WTC11 (cell line): ENCODE measurements around the gene LRRFIP2. TPM values are rescaled to one million over a fixed set of nuclear protein-coding genes. Genes with fewer than 3 reads are reported as not detected.
A peak's percentile ranks its signal among the peaks of the same experiment; 100 is the strongest.

Experiments
- ATAC-seq: fragments of 200-7000 bp; cut with Tn5 transposase; 2 replicates; pipeline ENCODE4 v1.10.0; 2021; ENCODE audit warnings: mild to moderate bottlenecking, moderate library complexity
- CTCF ChIA-PET: fragments of 300-600 bp; sonication (Branson Sonifier 250); formaldehyde crosslinking; loops from one replicate; lab custom pipeline; 2021; ENCODE audit warnings: antibody characterized with exemption; lab: Charles Lee
- POLR2A ChIA-PET: fragments of 350-600 bp; sonication (Branson Sonifier 250); formaldehyde crosslinking; loops from one replicate; lab custom pipeline; 2021; ENCODE audit warnings: antibody characterized with exemption; lab: Charles Lee
- DNase-seq: peaks from one replicate; pipeline ENCODE4 v3.0.0; 2021; ENCODE audit warnings: low spot score
- H3K27ac Mint-ChIP-seq: 2 replicates; pipeline ENCODE4 v1.8.0; 2021; ENCODE audit warnings: mixed read lengths
- H3K27me3 Mint-ChIP-seq: 2 replicates; pipeline ENCODE4 v1.8.0; 2021; ENCODE audit warnings: low read depth, mild to moderate bottlenecking, moderate library complexity, mixed read lengths
- H3K36me3 Mint-ChIP-seq: 2 replicates; pipeline ENCODE4 v1.8.0; 2021; ENCODE audit warnings: mixed read lengths
- H3K4me1 Mint-ChIP-seq: 2 replicates; pipeline ENCODE4 v1.8.0; 2022; ENCODE audit warnings: mixed read lengths
- H3K4me3 Mint-ChIP-seq: 2 replicates; pipeline ENCODE4 v1.8.0; 2021; ENCODE audit warnings: mild to moderate bottlenecking, moderate library complexity, mixed read lengths
- H3K9me3 Mint-ChIP-seq: 2 replicates; pipeline ENCODE4 v1.8.0; 2021; ENCODE audit warnings: mixed read lengths
- ATF1 ChIP-seq: sonication (generic); formaldehyde crosslinking; IDR thresholded peaks from 2 replicates; pipeline ENCODE4 v1.8.1; 2023; ENCODE audit warnings: mild to moderate bottlenecking, moderate library complexity, missing genetic modification reagents
- EMX1 ChIP-seq: fragments of 250-450 bp; sonication (Bioruptor Pico); IDR thresholded peaks from 2 replicates; pipeline ENCODE4 v1.8.0; 2021; ENCODE audit warnings: mild to moderate bottlenecking
- ESRRA ChIP-seq: sonication (generic); formaldehyde crosslinking; IDR thresholded peaks from 2 replicates; pipeline ENCODE4 v1.8.1; 2022; ENCODE audit warnings: mild to moderate bottlenecking, missing genetic modification reagents, borderline replicate concordance
- FOXK1 ChIP-seq: sonication (generic); formaldehyde crosslinking; IDR thresholded peaks from 2 replicates; pipeline ENCODE4 v1.8.0; 2022; ENCODE audit warnings: mild to moderate bottlenecking, moderate library complexity, missing genetic modification reagents
- FOXP1 ChIP-seq: sonication (generic); formaldehyde crosslinking; IDR thresholded peaks from 2 replicates; pipeline ENCODE4 v1.8.0; 2022; ENCODE audit warnings: missing genetic modification reagents, mild to moderate bottlenecking, moderate library complexity, borderline replicate concordance
- IRF2 ChIP-seq: sonication (generic); formaldehyde crosslinking; IDR thresholded peaks from 2 replicates; pipeline ENCODE4 v1.8.0; 2022; ENCODE audit warnings: low read depth, missing genetic modification reagents, borderline replicate concordance
- JAZF1 ChIP-seq: fragments of 250-450 bp; sonication (Bioruptor Pico); IDR thresholded peaks from 2 replicates; pipeline ENCODE4 v1.9.0; 2021; ENCODE audit warnings: moderate library complexity, mild to moderate bottlenecking, inconsistent platforms
- KAT7 ChIP-seq: sonication (generic); formaldehyde crosslinking; IDR thresholded peaks from 2 replicates; pipeline ENCODE4 v1.8.1; 2023; ENCODE audit warnings: missing genetic modification reagents, mild to moderate bottlenecking, borderline replicate concordance
- NR3C1 ChIP-seq: sonication (generic); formaldehyde crosslinking; conservative IDR thresholded peaks from 2 replicates; pipeline ENCODE4 v1.8.1; 2023; ENCODE audit warnings: low read depth, mild to moderate bottlenecking, missing genetic modification reagents
- PRRX2 ChIP-seq: fragments of 250-450 bp; sonication (Bioruptor Pico); IDR thresholded peaks from 2 replicates; pipeline ENCODE4 v1.8.0; 2021; ENCODE audit warnings: mild to moderate bottlenecking
- RORB ChIP-seq: fragments of 250-450 bp; sonication (Bioruptor Pico); IDR thresholded peaks from 2 replicates; pipeline ENCODE4 v1.9.0; 2021; ENCODE audit warnings: mild to moderate bottlenecking
- SP1 ChIP-seq: sonication (generic); formaldehyde crosslinking; conservative IDR thresholded peaks from 2 replicates; pipeline ENCODE4 v1.8.1; 2022; ENCODE audit warnings: missing genetic modification reagents
- ZNF317 ChIP-seq: sonication (generic); formaldehyde crosslinking; IDR thresholded peaks from 2 replicates; pipeline ENCODE4 v1.8.1; 2023; ENCODE audit warnings: low read depth, mild to moderate bottlenecking, moderate library complexity, missing genetic modification reagents, borderline replicate concordance
- ZNF396 ChIP-seq: fragments of 250-450 bp; sonication (Bioruptor Pico); IDR thresholded peaks from 2 replicates; pipeline ENCODE4 v1.8.0; 2021; ENCODE audit warnings: mild to moderate bottlenecking, moderate library complexity, borderline replicate concordance
- ZNF671 ChIP-seq: fragments of 250-450 bp; sonication (Bioruptor Pico); IDR thresholded peaks from 2 replicates; pipeline ENCODE4 v1.8.0; 2021; ENCODE audit warnings: mild to moderate bottlenecking
- total RNA-seq: library from RNA; stranded (reverse); gene quantifications from 3 replicates; pipeline ENCODE4 v1.2.3, GENCODE V29; 2021
- TF ChIP-seq, protein P1 (sequence below): sonication (generic); formaldehyde crosslinking; IDR thresholded peaks from 2 replicates; pipeline ENCODE4 v1.8.1; 2022; ENCODE audit warnings: missing genetic modification reagents, borderline replicate concordance
- TF ChIP-seq, protein P2 (sequence below): sonication (generic); formaldehyde crosslinking; IDR thresholded peaks from 2 replicates; pipeline ENCODE4 v1.8.1; 2023; ENCODE audit warnings: mild to moderate bottlenecking, missing genetic modification reagents
- TF ChIP-seq, protein P3 (sequence below): sonication (generic); formaldehyde crosslinking; IDR thresholded peaks from 2 replicates; pipeline ENCODE4 v1.8.0; 2022; ENCODE audit warnings: mild to moderate bottlenecking, missing genetic modification reagents
- TF ChIP-seq, protein P4 (sequence below): fragments of 250-450 bp; sonication (Bioruptor Pico); IDR thresholded peaks from 2 replicates; pipeline ENCODE4 v2.1.2; 2022; ENCODE audit warnings: mild to moderate bottlenecking, moderate library complexity
- TF ChIP-seq, protein P5 (sequence below): sonication (generic); formaldehyde crosslinking; IDR thresholded peaks from 2 replicates; pipeline ENCODE4 v1.8.1; 2023; ENCODE audit warnings: mild to moderate bottlenecking, missing genetic modification reagents, moderate library complexity
- TF ChIP-seq, protein P6 (sequence below): sonication (generic); formaldehyde crosslinking; IDR thresholded peaks from 2 replicates; pipeline ENCODE4 v1.8.0; 2022; ENCODE audit warnings: mild to moderate bottlenecking, missing genetic modification reagents

The LRRFIP2 gene
- total RNA-seq, 1 experiment from 2014 or later: 23.7 TPM

DNA sequence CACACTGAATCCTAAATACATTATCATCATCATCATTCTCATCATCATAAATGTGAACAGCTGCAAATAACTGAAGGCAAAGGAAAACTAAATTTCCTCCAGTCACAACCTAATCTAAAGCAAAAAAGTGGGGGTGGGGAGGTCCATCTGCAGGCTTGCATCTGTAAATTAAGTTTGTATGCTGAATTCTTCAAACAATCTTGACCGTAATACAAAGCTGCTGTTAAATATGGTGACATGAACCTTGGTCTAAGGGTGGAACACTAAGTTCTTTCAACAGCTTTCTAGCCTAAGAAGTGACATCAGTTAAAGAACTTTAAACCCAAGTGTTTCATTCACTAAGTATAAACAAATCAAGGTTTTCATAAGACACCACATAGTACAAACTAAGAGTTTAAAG is 4.3 kb downstream of the LRRFIP2 start:
- no peaks in the 10 kb centered on the region for H3K36me3 Mint-ChIP-seq
- no peak overlapping the region for H3K4me3 Mint-ChIP-seq
- ATAC-seq (no peak), DNase-seq (no peak)
- ChIA-PET CTCF (no interaction called here), POLR2A (no interaction called here)
- no peaks in the 10 kb centered on the region for H3K9me3 Mint-ChIP-seq
- TF ChIP-seq, protein P1, sequence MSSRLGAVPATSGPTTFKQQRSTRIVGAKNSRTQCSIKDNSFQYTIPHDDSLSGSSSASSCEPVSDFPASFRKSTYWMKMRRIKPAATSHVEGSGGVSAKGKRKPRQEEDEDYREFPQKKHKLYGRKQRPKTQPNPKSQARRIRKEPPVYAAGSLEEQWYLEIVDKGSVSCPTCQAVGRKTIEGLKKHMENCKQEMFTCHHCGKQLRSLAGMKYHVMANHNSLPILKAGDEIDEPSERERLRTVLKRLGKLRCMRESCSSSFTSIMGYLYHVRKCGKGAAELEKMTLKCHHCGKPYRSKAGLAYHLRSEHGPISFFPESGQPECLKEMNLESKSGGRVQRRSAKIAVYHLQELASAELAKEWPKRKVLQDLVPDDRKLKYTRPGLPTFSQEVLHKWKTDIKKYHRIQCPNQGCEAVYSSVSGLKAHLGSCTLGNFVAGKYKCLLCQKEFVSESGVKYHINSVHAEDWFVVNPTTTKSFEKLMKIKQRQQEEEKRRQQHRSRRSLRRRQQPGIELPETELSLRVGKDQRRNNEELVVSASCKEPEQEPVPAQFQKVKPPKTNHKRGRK (CRISPR knock-in tag): no peak
- TF ChIP-seq, protein P2, sequence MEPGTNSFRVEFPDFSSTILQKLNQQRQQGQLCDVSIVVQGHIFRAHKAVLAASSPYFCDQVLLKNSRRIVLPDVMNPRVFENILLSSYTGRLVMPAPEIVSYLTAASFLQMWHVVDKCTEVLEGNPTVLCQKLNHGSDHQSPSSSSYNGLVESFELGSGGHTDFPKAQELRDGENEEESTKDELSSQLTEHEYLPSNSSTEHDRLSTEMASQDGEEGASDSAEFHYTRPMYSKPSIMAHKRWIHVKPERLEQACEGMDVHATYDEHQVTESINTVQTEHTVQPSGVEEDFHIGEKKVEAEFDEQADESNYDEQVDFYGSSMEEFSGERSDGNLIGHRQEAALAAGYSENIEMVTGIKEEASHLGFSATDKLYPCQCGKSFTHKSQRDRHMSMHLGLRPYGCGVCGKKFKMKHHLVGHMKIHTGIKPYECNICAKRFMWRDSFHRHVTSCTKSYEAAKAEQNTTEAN (CRISPR knock-in tag): no peak
- TF ChIP-seq SP1 (CRISPR knock-in tag) (no peak), FOXP1 (CRISPR knock-in tag) (no peak), FOXK1 (CRISPR knock-in tag) (no peak), ZNF317 (CRISPR knock-in tag) (no peak), IRF2 (CRISPR knock-in tag) (no peak), ZNF671 (CRISPR knock-in tag) (no peak), ESRRA (CRISPR knock-in tag) (no peak), PRRX2 (CRISPR knock-in tag) (no peak), KAT7 (CRISPR knock-in tag) (no peak), RORB (no peak)
- TF ChIP-seq, protein P3, sequence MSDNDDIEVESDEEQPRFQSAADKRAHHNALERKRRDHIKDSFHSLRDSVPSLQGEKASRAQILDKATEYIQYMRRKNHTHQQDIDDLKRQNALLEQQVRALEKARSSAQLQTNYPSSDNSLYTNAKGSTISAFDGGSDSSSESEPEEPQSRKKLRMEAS (CRISPR knock-in tag): no peak
- TF ChIP-seq, protein P4, sequence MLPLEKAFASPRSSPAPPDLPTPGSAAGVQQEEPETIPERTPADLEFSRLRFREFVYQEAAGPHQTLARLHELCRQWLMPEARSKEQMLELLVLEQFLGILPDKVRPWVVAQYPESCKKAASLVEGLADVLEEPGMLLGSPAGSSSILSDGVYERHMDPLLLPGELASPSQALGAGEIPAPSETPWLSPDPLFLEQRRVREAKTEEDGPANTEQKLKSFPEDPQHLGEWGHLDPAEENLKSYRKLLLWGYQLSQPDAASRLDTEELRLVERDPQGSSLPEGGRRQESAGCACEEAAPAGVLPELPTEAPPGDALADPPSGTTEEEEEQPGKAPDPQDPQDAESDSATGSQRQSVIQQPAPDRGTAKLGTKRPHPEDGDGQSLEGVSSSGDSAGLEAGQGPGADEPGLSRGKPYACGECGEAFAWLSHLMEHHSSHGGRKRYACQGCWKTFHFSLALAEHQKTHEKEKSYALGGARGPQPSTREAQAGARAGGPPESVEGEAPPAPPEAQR: no peak
- 0 out of 2 replicates have a peak overlapping the region, but pooled peaks have one; percentile 24 for H3K27ac Mint-ChIP-seq
- H3K27me3 Mint-ChIP-seq: no peaks in the 10 kb centered on the region
- H3K4me1 Mint-ChIP-seq: peaks cover 16% of the 10 kb centered on the region

DNA sequence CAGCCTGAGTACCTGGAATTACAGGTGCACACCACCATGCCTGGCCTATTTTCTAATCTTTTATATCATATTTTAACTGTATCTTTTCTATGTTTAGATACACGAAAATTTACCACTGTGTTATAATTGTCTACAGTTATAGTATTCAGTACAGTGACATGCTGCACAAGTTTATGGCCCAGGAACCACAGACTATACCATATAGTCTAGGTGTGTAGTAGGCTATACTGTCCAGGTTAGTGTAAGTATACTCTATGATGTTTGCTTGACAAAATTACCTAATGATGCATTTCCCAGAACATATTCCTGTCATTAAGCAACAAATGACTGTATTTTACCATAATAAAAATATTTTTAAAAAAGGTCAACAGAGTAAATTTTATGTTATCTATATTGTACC is 5.5 kb downstream of the LRRFIP2 start:
- ATAC-seq: no peak
- Mint-ChIP-seq H3K4me1 (peaks cover 9% of the 10 kb centered on the region), H3K36me3 (no peaks in the 10 kb centered on the region)
- CTCF ChIA-PET: no interaction called here
- TF ChIP-seq, protein P5, sequence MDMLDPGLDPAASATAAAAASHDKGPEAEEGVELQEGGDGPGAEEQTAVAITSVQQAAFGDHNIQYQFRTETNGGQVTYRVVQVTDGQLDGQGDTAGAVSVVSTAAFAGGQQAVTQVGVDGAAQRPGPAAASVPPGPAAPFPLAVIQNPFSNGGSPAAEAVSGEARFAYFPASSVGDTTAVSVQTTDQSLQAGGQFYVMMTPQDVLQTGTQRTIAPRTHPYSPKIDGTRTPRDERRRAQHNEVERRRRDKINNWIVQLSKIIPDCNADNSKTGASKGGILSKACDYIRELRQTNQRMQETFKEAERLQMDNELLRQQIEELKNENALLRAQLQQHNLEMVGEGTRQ (CRISPR knock-in tag): no peak
- TF ChIP-seq NR3C1 (CRISPR knock-in tag): no peak
- no peak for TF ChIP-seq JAZF1 (CRISPR knock-in tag)
- TF ChIP-seq ZNF396 (CRISPR knock-in tag): no peak
- no peak for TF ChIP-seq ATF1 (CRISPR knock-in tag)
- no peak for TF ChIP-seq EMX1 (CRISPR knock-in tag)
- TF ChIP-seq, protein P6, sequence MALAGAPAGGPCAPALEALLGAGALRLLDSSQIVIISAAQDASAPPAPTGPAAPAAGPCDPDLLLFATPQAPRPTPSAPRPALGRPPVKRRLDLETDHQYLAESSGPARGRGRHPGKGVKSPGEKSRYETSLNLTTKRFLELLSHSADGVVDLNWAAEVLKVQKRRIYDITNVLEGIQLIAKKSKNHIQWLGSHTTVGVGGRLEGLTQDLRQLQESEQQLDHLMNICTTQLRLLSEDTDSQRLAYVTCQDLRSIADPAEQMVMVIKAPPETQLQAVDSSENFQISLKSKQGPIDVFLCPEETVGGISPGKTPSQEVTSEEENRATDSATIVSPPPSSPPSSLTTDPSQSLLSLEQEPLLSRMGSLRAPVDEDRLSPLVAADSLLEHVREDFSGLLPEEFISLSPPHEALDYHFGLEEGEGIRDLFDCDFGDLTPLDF (CRISPR knock-in tag): no peak
- TF ChIP-seq, all 79 proteins: peak for 0
- Mint-ChIP-seq H3K9me3 (no peaks in the 10 kb centered on the region), H3K27me3 (no peaks in the 10 kb centered on the region), H3K4me3 (no peak overlapping the region), H3K27ac (no peak overlapping the region)
- POLR2A ChIA-PET: no interaction called here
- no peak for DNase-seq
